GM12878 (cell line): ENCODE data around the gene UFC1. TPM values are rescaled to one million over a fixed set of nuclear protein-coding genes. Genes with fewer than 3 reads are reported as not detected.

Experiments used
- CTCF ChIP-seq, 3 experiments: IDR thresholded peaks in 2 of 3; conservative IDR thresholded peaks in 1 of 3; 2 replicates each; pipeline ENCODE4 v1.5.1; 2011; ENCODE audit warnings: low read depth in 3 of 3, low read length in 3 of 3, mild to moderate bottlenecking in 3 of 3, control low read depth in 2 of 3, moderate library complexity in 2 of 3, inconsistent platforms in 1 of 3, mixed read lengths in 1 of 3; ENCODE audit not compliant: control insufficient read depth in 2 of 3, insufficient read depth in 1 of 3; ENCODE audit errors: extremely low read depth in 1 of 3
- IKZF1 ChIP-seq: fragments of 450-650 bp; conservative IDR thresholded peaks from 2 replicates; pipeline ENCODE4 v1.6.1; 2017; ENCODE audit warnings: antibody characterized with exemption, mild to moderate bottlenecking
- IRF4 ChIP-seq: IDR thresholded peaks from 2 replicates; pipeline ENCODE4 v1.6.1; 2011; ENCODE audit warnings: low read depth, low read length
- MTA3 ChIP-seq: IDR thresholded peaks from 2 replicates; pipeline ENCODE4 v1.6.1; 2012; ENCODE audit warnings: low read length, inconsistent platforms, borderline replicate concordance
- NRF1 ChIP-seq: conservative IDR thresholded peaks from 2 replicates; pipeline ENCODE4 v1.6.1; 2011; ENCODE audit warnings: mild to moderate bottlenecking, low read depth, low read length, improper control_type of control experiment
- POLR2AphosphoS5 ChIP-seq: IDR thresholded peaks from 2 replicates; pipeline ENCODE4 v1.6.1; 2011; ENCODE audit warnings: mild to moderate bottlenecking, low read length, inconsistent platforms
- ZBTB11 ChIP-seq: fragments of 450-650 bp; formaldehyde crosslinking; IDR thresholded peaks from 2 replicates; pipeline ENCODE4 v1.5.0; 2022; ENCODE audit warnings: mild to moderate bottlenecking, missing genetic modification characterization
- polyA plus RNA-seq, 11 experiments: library from polyadenylated mRNA; depleted of rRNA in 4 of 11; unstranded in 6 of 11; stranded (reverse) in 5 of 11; fragments of >200 nt; fragmentation: Nextera tagmentation in 4 of 11; fragmentation: Illumina TruSeq in 1 of 11; extraction: Ambion mirVana in 4 of 11; extraction: Trizol in 1 of 11; gene quantifications; 1 replicate in 1 of 11; 2 replicates in 10 of 11; pipeline versions ENCODE4 v1.2.1 to v1.2.3, GENCODE V29; 2011 to 2016; ENCODE audit warnings: inconsistent platforms in 2 of 11, missing spikeins in 2 of 11, low read depth in 1 of 11
- total RNA-seq, 4 experiments: library from RNA; depleted of rRNA in 3 of 4; stranded (reverse); fragments of >200 nt in 3 of 4; fragmentation: Illumina TruSeq in 1 of 4; extraction: Trizol in 1 of 4; gene quantifications; 2 replicates each; pipeline versions ENCODE4 v1.2.1 to v1.2.3, GENCODE V29; 2013 to 2021

The UFC1 gene
- total and polyA plus RNA-seq, 10 of the 15 experiments (the other 5 are each of a cell fraction or from before 2014, with no cell fraction given), result 95.9 to 239 (median 151) TPM

GRCh38 chr1:161159087-161159912, 5.5 kb downstream of the UFC1 start, which contains the start of gene USP21 (continued):
- TF ChIP-seq ZBTB11 (CRISPR knock-in tag) (no peak), POLR2AphosphoS5 (peak; percentile 66), NRF1 (peak; percentile 99), MTA3 (0 out of 2 replicates have a peak, but pooled peaks have one; percentile 34), CTCF (IDR thresholded peaks at IDR 0.05 in 2 of 3, conservative IDR thresholded peaks at IDR 0.05 in 1 of 3; ENCODE audit: control insufficient read depth in 2 of 3, extremely low read depth in 1 of 3, insufficient read depth in 1 of 3, low read depth in 3 of 3, low read length in 3 of 3) (peak in 2 of 3 experiments; percentile 14 to 19; a peak in 2 of 6 replicates), IKZF1 (peak; percentile 99), IRF4 (no peak)
